Subcutaneous adipose tissue (tissue), 4 donors: ENCODE data around the gene SPOCK1. TPM values are rescaled to one million over a fixed set of nuclear protein-coding genes. Genes with fewer than 3 reads are reported as not detected.

ENCODE experiments used
- CTCF ChIP-seq: fragments of 450-650 bp; IDR thresholded peaks from one replicate; pipeline ENCODE4 v1.5.1; 2016; ENCODE audit warnings: low read depth, mild to moderate bottlenecking, control low read depth, antibody characterized with exemption, moderate library complexity
- total RNA-seq, 4 donors: library from RNA; depleted of rRNA; stranded (reverse); fragments of >200 nt; gene quantifications; one replicate each; pipeline ENCODE4 v1.1.0, GENCODE V29; 2016

The SPOCK1 gene
- total RNA-seq, 4 donors from 2014 or later, result 55.2 to 84.6 (median 70.1) TPM

DNA sequence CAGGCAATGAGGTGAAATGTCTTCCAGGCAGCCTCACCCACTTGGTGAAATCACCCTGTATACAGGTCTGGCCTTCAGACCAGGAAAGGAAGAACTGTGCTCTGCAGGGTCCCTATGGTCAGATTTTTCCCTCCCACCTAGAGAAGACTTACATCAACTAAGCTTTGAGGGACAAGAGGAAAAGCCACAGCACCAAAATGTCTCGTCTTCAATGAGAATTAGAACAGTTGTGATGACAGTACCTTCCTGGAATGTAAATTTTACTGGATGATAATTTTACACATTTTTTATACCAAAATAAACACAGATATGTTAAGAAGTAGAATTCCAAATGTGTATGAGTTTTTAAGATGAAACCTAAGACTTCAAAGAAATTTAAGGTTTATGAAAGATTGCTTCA lies 283.9 kb downstream of the SPOCK1 start:
- no peak for TF ChIP-seq CTCF

DNA sequence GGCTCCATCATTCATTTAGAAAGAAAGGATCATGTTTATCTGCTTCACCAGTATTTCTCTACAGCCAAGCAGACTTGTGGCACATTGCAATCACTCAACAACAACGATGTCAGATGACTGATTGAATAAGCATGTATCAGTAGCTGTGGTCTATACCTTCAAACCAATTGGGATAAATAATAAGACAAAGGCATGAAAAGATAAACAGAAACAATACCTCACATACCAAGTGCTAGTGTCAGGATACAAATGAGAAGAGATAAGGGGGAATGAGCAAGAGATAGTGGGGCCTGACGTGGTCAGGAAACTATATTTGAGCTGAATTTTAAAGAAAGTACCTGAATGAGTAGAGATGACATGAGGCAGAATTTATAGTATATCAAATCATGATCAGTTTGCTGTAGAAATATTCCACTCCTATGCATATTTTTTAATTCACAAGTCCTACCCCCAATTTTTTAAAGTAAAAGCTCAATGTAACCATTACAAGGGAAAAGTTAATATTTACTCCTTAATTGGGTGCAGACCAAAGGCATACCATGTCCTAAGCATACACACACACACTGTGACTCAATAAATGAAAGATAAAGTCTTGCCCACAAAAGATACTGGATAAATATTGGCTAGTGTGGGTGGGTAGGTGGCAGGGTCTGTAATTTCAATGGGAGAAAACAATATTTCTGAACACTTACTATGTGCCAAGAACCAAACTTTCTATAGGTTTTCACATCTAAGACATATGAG lies 284.5 kb downstream of the SPOCK1 start:
- TF ChIP-seq CTCF, result no peak

DNA sequence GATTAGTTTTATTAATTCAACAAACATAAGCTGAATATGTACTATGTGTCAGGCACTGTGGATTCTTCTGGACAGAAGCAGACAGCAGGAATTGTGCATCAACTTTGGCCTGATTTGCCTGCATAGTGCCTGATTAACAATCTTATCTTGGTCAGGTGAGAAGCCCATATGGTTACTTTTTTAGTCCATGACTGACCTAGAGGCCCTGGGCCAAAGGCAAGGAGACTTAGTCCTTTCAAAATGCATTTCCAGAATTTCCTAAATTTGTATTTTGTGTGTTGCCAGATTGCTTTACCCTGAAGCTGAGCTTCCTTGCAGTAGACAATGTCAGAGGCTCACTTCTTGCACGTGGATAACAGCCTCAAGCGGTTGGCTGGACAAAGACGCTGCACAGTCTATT lies 286.7 kb downstream of the SPOCK1 start:
- TF ChIP-seq CTCF, result no peak

- TF ChIP-seq CTCF, result no peak
These were observed 289.8 kb downstream of the SPOCK1 start for GRCh38 chr5:137209232-137209809.

- TF ChIP-seq CTCF, result no peak
These were observed 291.9 kb downstream of the SPOCK1 start for GRCh38 chr5:137207023-137207760.

DNA sequence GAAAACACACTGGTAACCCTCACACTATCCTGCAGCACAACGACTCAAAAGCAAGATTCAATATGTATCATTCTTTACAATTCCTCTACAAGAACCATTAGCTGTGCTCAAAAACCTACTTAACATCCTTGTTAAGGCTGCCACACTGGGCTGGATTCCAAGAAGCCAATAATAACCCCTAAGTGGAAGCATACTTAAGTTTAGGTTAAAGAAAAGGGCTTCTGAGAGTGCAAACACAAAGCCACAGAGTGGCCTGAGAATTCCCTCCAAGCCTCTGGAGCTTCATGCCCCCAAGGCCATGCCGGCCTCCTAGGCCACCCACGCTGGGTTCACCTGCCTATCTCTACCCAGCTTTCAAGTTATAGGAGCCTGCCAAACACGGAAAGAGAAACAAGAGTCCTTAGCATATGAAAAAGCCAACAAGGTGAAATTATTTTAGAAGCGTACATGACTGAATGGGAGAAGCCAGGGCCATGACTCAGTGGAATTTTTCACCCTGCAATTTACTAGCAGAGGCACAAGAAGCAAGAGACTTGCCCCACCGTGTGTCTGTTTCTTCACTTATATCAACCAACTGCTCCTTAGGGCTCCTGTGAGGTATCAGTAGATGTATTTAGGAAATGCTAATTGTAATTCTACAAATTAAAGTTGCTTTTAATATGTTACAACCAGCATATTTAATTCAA lies 293.0 kb downstream of the SPOCK1 start:
- TF ChIP-seq CTCF, result no peak
